ENCODE results near the gene CYB561. TPM values are rescaled to one million over a fixed set of nuclear protein-coding genes. Genes with fewer than 3 reads are reported as not detected.

Gene CYB561
- polyA plus RNA-seq, 3 donors = 5.2 to 11.8 (median 8.3) TPM

DNA sequence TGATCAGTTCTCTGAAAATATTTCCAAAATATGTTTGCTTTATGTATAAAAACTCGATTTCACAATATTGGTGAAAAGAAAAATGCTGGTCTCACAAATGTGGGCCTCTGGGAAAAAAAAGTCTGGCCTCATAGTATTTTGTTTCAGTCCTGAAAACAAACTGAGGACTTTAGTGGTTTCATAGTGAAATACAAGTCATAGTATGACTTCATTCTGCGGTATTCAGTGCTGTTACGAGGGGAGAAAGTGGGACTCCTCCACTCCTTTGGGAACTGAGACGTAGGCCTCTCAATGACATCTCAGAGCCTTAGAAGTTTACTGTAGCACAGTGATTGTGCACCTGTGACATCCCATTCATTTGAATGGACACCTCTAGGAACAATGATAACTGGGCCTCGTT, 56.0 kb downstream of the CYB561 start:
- Histone ChIP-seq H3K9ac (ENCODE audit: insufficient read depth, low read length, poor library complexity, severe bottlenecking) (no peak overlapping the region), H3K4me1 (ENCODE audit: control insufficient read depth in 1 of 2, insufficient read depth in 2 of 2, low read length in 2 of 2) (no peaks in the 10 kb centered on the region), H3K4me3 (replicated peaks in 1 of 3; ENCODE audit: low read depth in 2 of 3, low read length in 3 of 3) (no peak overlapping the region), H2AFZ (ENCODE audit: insufficient read depth, low read depth, low read length, poor library complexity, severe bottlenecking) (no peak overlapping the region), H3K27me3 (ENCODE audit: control insufficient read depth in 2 of 2, insufficient read depth in 2 of 2, low read length in 2 of 2) (no peaks in the 10 kb centered on the region), H3K4me2 (replicated peaks; ENCODE audit: extremely low read depth, low read length, poor library complexity, severe bottlenecking) (no peak overlapping the region), H3K36me3 (replicated peaks in 1 of 2; ENCODE audit: control insufficient read depth in 1 of 2, insufficient read depth in 2 of 2, low read length in 2 of 2) (peaks cover 0 to 12% of the 10 kb centered on the region in 2 donors), H3K27ac (ENCODE audit: low read depth in 1 of 2, low read length in 2 of 2) (no peak overlapping the region), H3K79me2 (ENCODE audit: insufficient read depth, low read length) (no peaks in the 10 kb centered on the region), H3K9me3 (replicated peaks in 1 of 2; ENCODE audit: control insufficient read depth in 1 of 2, insufficient read depth in 1 of 2, low read length in 2 of 2) (no peaks in the 10 kb centered on the region), H4K20me1 (ENCODE audit: insufficient read depth, low read length) (no peaks in the 10 kb centered on the region)
- H3K9me3 Mint-ChIP-seq = no peaks in the 10 kb centered on the region
- no peak overlapping the region for H3K4me3 Mint-ChIP-seq
- peaks cover 12 to 14% of the 10 kb centered on the region in 2 donors for H3K36me3 Mint-ChIP-seq
- TF ChIP-seq, protein P1, sequence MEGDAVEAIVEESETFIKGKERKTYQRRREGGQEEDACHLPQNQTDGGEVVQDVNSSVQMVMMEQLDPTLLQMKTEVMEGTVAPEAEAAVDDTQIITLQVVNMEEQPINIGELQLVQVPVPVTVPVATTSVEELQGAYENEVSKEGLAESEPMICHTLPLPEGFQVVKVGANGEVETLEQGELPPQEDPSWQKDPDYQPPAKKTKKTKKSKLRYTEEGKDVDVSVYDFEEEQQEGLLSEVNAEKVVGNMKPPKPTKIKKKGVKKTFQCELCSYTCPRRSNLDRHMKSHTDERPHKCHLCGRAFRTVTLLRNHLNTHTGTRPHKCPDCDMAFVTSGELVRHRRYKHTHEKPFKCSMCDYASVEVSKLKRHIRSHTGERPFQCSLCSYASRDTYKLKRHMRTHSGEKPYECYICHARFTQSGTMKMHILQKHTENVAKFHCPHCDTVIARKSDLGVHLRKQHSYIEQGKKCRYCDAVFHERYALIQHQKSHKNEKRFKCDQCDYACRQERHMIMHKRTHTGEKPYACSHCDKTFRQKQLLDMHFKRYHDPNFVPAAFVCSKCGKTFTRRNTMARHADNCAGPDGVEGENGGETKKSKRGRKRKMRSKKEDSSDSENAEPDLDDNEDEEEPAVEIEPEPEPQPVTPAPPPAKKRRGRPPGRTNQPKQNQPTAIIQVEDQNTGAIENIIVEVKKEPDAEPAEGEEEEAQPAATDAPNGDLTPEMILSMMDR (IDR thresholded peaks at IDR 0.05) = no peak
- no peak overlapping the region for H3K27ac Mint-ChIP-seq
- intact Hi-C loops (cut with micrococcal nuclease) = no loop called here
- DNase-seq = no peak
- H3K27me3 Mint-ChIP-seq (ENCODE audit: low read depth in 3 of 3) = no peaks in the 10 kb centered on the region
- WGBS (ENCODE audit: insufficient coverage) = 93% methylated on average over 4 of the region's 5 CpGs
- no peaks in the 10 kb centered on the region for H3K4me1 Mint-ChIP-seq

GRCh38 chr17:63387656-63388340, 58.3 kb downstream of the CYB561 start:
- Mint-ChIP-seq H3K9me3 (no peaks in the 10 kb centered on the region), H3K27me3 (ENCODE audit: low read depth in 3 of 3) (no peaks in the 10 kb centered on the region), H3K4me3 (no peak overlapping the region), H3K4me1 (no peaks in the 10 kb centered on the region), H3K36me3 (peaks cover 8 to 12% of the 10 kb centered on the region in 2 donors), H3K27ac (no peak overlapping the region)
- H3K4me1 ChIP-seq (ENCODE audit: control insufficient read depth in 1 of 2, insufficient read depth in 2 of 2, low read length in 2 of 2) = no peaks in the 10 kb centered on the region
- H3K9me3 ChIP-seq (replicated peaks in 1 of 2; ENCODE audit: control insufficient read depth in 1 of 2, insufficient read depth in 1 of 2, low read length in 2 of 2) = no peaks in the 10 kb centered on the region
- TF ChIP-seq, protein P1 (IDR thresholded peaks at IDR 0.05) = no peak
- peaks cover 0 to 12% of the 10 kb centered on the region in 2 donors for H3K36me3 ChIP-seq (replicated peaks in 1 of 2; ENCODE audit: control insufficient read depth in 1 of 2, insufficient read depth in 2 of 2, low read length in 2 of 2)
- H3K27ac ChIP-seq (ENCODE audit: low read depth in 1 of 2, low read length in 2 of 2) = no peak overlapping the region
- WGBS (ENCODE audit: insufficient coverage) = no CpG with 5 or more reads among the region's 4 CpGs
- H4K20me1 ChIP-seq (ENCODE audit: insufficient read depth, low read length) = no peaks in the 10 kb centered on the region
- no peak overlapping the region for H3K4me3 ChIP-seq (replicated peaks in 1 of 3; ENCODE audit: low read depth in 2 of 3, low read length in 3 of 3)
- no peaks in the 10 kb centered on the region for H3K27me3 ChIP-seq (ENCODE audit: control insufficient read depth in 2 of 2, insufficient read depth in 2 of 2, low read length in 2 of 2)
- no peak overlapping the region for H3K4me2 ChIP-seq (replicated peaks; ENCODE audit: extremely low read depth, low read length, poor library complexity, severe bottlenecking)
- no peak overlapping the region for H3K9ac ChIP-seq (ENCODE audit: insufficient read depth, low read length, poor library complexity, severe bottlenecking)
- DNase-seq = no peak
- intact Hi-C loops (cut with micrococcal nuclease) = no loop called here
- H3K79me2 ChIP-seq (ENCODE audit: insufficient read depth, low read length) = no peaks in the 10 kb centered on the region
- no peak overlapping the region for H2AFZ ChIP-seq (ENCODE audit: insufficient read depth, low read depth, low read length, poor library complexity, severe bottlenecking)
